ENCODE measurements around the gene GPD2.
"Not testable (repeated sequence)": the region's sequence is repeated elsewhere in the genome, so short reads cannot be mapped to it uniquely, and the experiment has no call there.

The GPD2 gene

GRCh38 chr2:156615836-156616322, 179.7 kb downstream of the GPD2 start:
- no peaks in the 10 kb centered on the region for H3K4me1 ChIP-seq
- no peak overlapping the region for H2AFZ ChIP-seq
- no peaks in the 10 kb centered on the region for H3K27me3 ChIP-seq (ENCODE audit: control insufficient read depth, insufficient read depth, low read length)
- H3K27ac ChIP-seq, result no peak overlapping the region
- no peak overlapping the region for H3K9ac ChIP-seq
- H3K36me3 ChIP-seq (ENCODE audit: control insufficient read depth, insufficient read depth, low read length), result no peaks in the 10 kb centered on the region
- H3K9me3 ChIP-seq (ENCODE audit: control insufficient read depth, low read length), result no peaks in the 10 kb centered on the region
- no peaks in the 10 kb centered on the region for H3K79me2 ChIP-seq
- no peak for TF ChIP-seq CTCF (IDR thresholded peaks at IDR 0.05)
- H3K4me2 ChIP-seq (ENCODE audit: low read length), result no peak overlapping the region
- H3K4me3 ChIP-seq (ENCODE audit: low read depth, low read length), result no peak overlapping the region

DNA sequence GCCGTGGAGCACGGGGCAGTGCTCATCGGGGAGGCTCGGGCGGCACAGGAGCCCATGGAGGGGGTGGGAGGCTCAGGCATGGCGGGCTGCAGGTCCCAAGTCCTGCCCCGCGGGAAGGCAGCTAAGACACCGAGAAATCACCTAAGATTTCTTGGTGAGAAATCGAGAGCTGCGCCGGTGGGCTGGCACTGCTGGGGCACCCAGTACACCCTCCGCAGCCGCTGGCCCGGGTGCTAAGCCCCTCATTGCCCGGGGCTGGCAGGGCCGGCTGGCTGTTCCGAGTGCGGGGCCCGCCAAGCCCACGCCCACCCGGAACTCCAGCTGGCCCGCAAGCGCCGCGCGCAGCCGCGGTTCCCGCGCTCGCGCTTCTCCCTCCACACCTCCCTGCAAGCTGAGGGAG, 181.9 kb downstream of the GPD2 start:
- not testable (repeated sequence) for H3K4me1 ChIP-seq; H3K4me2 ChIP-seq (ENCODE audit: low read length); H3K27ac ChIP-seq; H3K27me3 ChIP-seq (ENCODE audit: control insufficient read depth, insufficient read depth, low read length); H3K9ac ChIP-seq; H2AFZ ChIP-seq; H3K79me2 ChIP-seq; H3K4me3 ChIP-seq (ENCODE audit: low read depth, low read length); H3K36me3 ChIP-seq (ENCODE audit: control insufficient read depth, insufficient read depth, low read length); H3K9me3 ChIP-seq (ENCODE audit: control insufficient read depth, low read length)

- Histone ChIP-seq H3K9ac (no peak overlapping the region), H3K4me3 (ENCODE audit: low read depth, low read length) (no peak overlapping the region), H3K4me2 (ENCODE audit: low read length) (no peak overlapping the region), H3K9me3 (ENCODE audit: control insufficient read depth, low read length) (no peaks in the 10 kb centered on the region), H3K36me3 (ENCODE audit: control insufficient read depth, insufficient read depth, low read length) (no peaks in the 10 kb centered on the region), H3K4me1 (no peaks in the 10 kb centered on the region), H2AFZ (no peak overlapping the region), H3K79me2 (no peaks in the 10 kb centered on the region), H3K27me3 (ENCODE audit: control insufficient read depth, insufficient read depth, low read length) (no peaks in the 10 kb centered on the region), H3K27ac (no peak overlapping the region)
- TF ChIP-seq CTCF (IDR thresholded peaks at IDR 0.05), result no peak
These were observed 182.9 kb downstream of the GPD2 start for GRCh38 chr2:156619021-156619539.

DNA sequence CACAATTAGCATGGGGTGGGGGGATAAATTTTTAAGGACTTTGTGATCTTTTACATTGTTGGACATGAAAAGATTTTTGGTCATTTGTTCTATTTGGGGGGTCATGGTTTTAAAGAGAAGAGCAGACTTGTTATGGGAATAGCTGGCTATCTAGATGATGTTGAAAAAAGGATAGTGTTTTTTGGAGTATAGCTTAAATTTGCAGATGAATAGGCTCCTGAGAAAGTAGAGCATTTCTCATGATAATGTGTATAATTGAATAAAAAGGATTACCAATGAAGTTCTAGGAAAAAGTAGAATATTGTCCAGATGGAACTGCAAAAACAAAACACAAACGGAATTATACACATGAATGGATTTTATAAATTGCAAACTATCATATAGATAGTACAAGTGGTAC, 186.3 kb downstream of the GPD2 start:
- no peak overlapping the region for H3K4me3 ChIP-seq (ENCODE audit: low read depth, low read length)
- no peaks in the 10 kb centered on the region for H3K36me3 ChIP-seq (ENCODE audit: control insufficient read depth, insufficient read depth, low read length)
- no peak overlapping the region for H3K4me2 ChIP-seq (ENCODE audit: low read length)
- H3K4me1 ChIP-seq, result no peaks in the 10 kb centered on the region
- no peak overlapping the region for H3K9ac ChIP-seq
- no peak for TF ChIP-seq CTCF (IDR thresholded peaks at IDR 0.05)
- H3K79me2 ChIP-seq, result no peaks in the 10 kb centered on the region
- no peaks in the 10 kb centered on the region for H3K27me3 ChIP-seq (ENCODE audit: control insufficient read depth, insufficient read depth, low read length)
- H3K9me3 ChIP-seq (ENCODE audit: control insufficient read depth, low read length), result no peaks in the 10 kb centered on the region
- H3K27ac ChIP-seq, result no peak overlapping the region
- H2AFZ ChIP-seq, result no peak overlapping the region

GRCh38 chr2:156625360-156626170, 189.4 kb downstream of the GPD2 start:
- Histone ChIP-seq H3K27me3 (ENCODE audit: control insufficient read depth, insufficient read depth, low read length) (no peaks in the 10 kb centered on the region), H2AFZ (no peak overlapping the region), H3K4me1 (no peaks in the 10 kb centered on the region), H3K36me3 (ENCODE audit: control insufficient read depth, insufficient read depth, low read length) (no peaks in the 10 kb centered on the region), H3K9ac (no peak overlapping the region), H3K4me2 (ENCODE audit: low read length) (no peak overlapping the region), H3K4me3 (ENCODE audit: low read depth, low read length) (no peak overlapping the region), H3K9me3 (ENCODE audit: control insufficient read depth, low read length) (no peaks in the 10 kb centered on the region), H3K79me2 (no peaks in the 10 kb centered on the region), H3K27ac (no peak overlapping the region)
- no peak for TF ChIP-seq CTCF (IDR thresholded peaks at IDR 0.05)

Measured in parathyroid adenoma (tissue), 2 donors.